HepG2 (cell line): ENCODE data around the gene COL5A1. TPM values are rescaled to one million over a fixed set of nuclear protein-coding genes. Genes with fewer than 3 reads are reported as not detected.

Experiments used
- ATAC-seq: fragments of 200-7000 bp; cut with Tn5 transposase; 3 replicates; pipeline ENCODE4 v1.9.1; 2020; ENCODE audit warnings: mild to moderate bottlenecking, moderate library complexity
- BruUV-seq: library from RNA; stranded (reverse); fragments of 400-500 nt; replicated peaks from 2 replicates; lab custom pipeline; 2021; lab: Mats Ljungman, UMichigan
- CTCF ChIA-PET: fragments of 300-600 bp; formaldehyde crosslinking; extraction: SDS; loops from one replicate; lab custom pipeline; 2021; ENCODE audit warnings: low total read pairs, inconsistent platforms, low intra/inter-chr PET ratio; lab: Yijun Ruan, JAX
- POLR2A ChIA-PET: fragments of 350-600 bp; sonication (Branson Sonifier 250); formaldehyde crosslinking; loops from one replicate; lab custom pipeline; 2020; ENCODE audit warnings: antibody characterized with exemption, inconsistent platforms; lab: Yijun Ruan, JAX
- DNase-seq: peaks from one replicate; pipeline ENCODE4 v3.0.0-alpha.2; 2015; ENCODE audit warnings: low spot score
- FAIRE-seq: peaks from 3 replicates; lab custom pipeline; 2011; peaks lifted over from hg19 to GRCh38; lab: Jason Lieb, UNC
- H2AFZ ChIP-seq: one replicate; pipeline ENCODE4 v1.6.1; 2011; ENCODE audit warnings: low read length, inconsistent platforms
- H3K27ac ChIP-seq: fragments of 300-600 bp; 3 replicates; pipeline ENCODE4 v1.8.0; 2011; ENCODE audit warnings: mixed run types, mild to moderate bottlenecking, mixed read lengths, low read length, inconsistent platforms; ENCODE audit not compliant: insufficient read depth; ENCODE audit errors: extremely low read length
- H3K27me3 ChIP-seq, 2 experiments: fragments of 200-600 bp in 1 of 2; 2 replicates in 1 of 2; 3 replicates in 1 of 2; pipeline versions ENCODE4 v1.6.0 to v1.8.0; 2011; ENCODE audit warnings: low read length in 2 of 2, mild to moderate bottlenecking in 2 of 2, moderate library complexity in 2 of 2, inconsistent platforms in 1 of 2; ENCODE audit not compliant: insufficient read depth in 2 of 2, control insufficient read depth in 1 of 2
- H3K36me3 ChIP-seq, 2 experiments: fragments of 200-600 bp in 1 of 2; replicated peaks in 1 of 2; 2 replicates in 1 of 2; 3 replicates in 1 of 2; pipeline versions ENCODE4 v1.5.1 to v1.8.0; 2011; ENCODE audit warnings: low read length in 2 of 2, inconsistent platforms in 1 of 2; ENCODE audit not compliant: insufficient read depth in 2 of 2, control insufficient read depth in 1 of 2
- H3K4me1 ChIP-seq: 2 replicates; pipeline ENCODE4 v1.5.1; 2012; ENCODE audit warnings: low read length, inconsistent platforms; ENCODE audit not compliant: insufficient read depth
- H3K4me2 ChIP-seq: 2 replicates; pipeline ENCODE4 v1.6.0; 2011; ENCODE audit warnings: low read depth, low read length, inconsistent platforms
- H3K4me3 ChIP-seq, 3 experiments: fragments of 200-600 bp in 1 of 3; sonication (generic), shearing (Covaris generic) in 1 of 3; replicated peaks in 1 of 3; 2 replicates each; pipeline ENCODE4 v1.5.1; 2011 to 2016; ENCODE audit warnings: low read length in 3 of 3, inconsistent platforms in 2 of 3, low read depth in 2 of 3, mild to moderate bottlenecking in 2 of 3, control low read depth in 1 of 3, mixed read lengths in 1 of 3; ENCODE audit not compliant: insufficient read depth in 1 of 3
- H3K79me2 ChIP-seq: one replicate; pipeline ENCODE4 v1.6.1; 2011; ENCODE audit warnings: low read length, inconsistent platforms; ENCODE audit not compliant: insufficient read depth
- H3K9ac ChIP-seq: 2 replicates; pipeline ENCODE4 v1.6.0; 2011; ENCODE audit warnings: mild to moderate bottlenecking, low read depth, low read length, inconsistent platforms; ENCODE audit not compliant: insufficient read depth
- H3K9me3 ChIP-seq: 2 replicates; pipeline ENCODE4 v1.5.1; 2012; ENCODE audit warnings: mild to moderate bottlenecking, low read length
- H4K20me1 ChIP-seq: 2 replicates; pipeline ENCODE4 v1.6.0; 2011; ENCODE audit warnings: inconsistent platforms, mild to moderate bottlenecking, low read length, moderate library complexity; ENCODE audit not compliant: insufficient read depth
- CTCF ChIP-seq: sonication (generic); formaldehyde crosslinking; IDR thresholded peaks from 2 replicates; pipeline ENCODE4 v1.5.0; 2020; ENCODE audit warnings: mild to moderate bottlenecking, missing genetic modification reagents, moderate library complexity
- FOXP4 ChIP-seq: sonication (generic); formaldehyde crosslinking; IDR thresholded peaks from 2 replicates; pipeline ENCODE4 v1.4.0; 2020; ENCODE audit warnings: missing genetic modification reagents
- PRDM10 ChIP-seq: sonication (generic); formaldehyde crosslinking; IDR thresholded peaks from 2 replicates; pipeline ENCODE4 v1.4.0; 2020; ENCODE audit warnings: low read depth, missing genetic modification reagents
- whole genome bisulfite sequencing: methylation state at CpG from one replicate; pipeline ENCODE4 v1.1.6; 2017; ENCODE audit warnings: low lambda C conversion rate; 5-methylcytosine and 5-hydroxymethylcytosine counted together
- in situ Hi-C: cut with HindIII; loops from 2 replicates; pipeline ENCODE4 v1.10.0; 2017; ENCODE audit warnings: low pct_unique_long_range_greater_than_20kb; ENCODE audit not compliant: extremely low pct_ligation_motif_present
- intact Hi-C: fragments of 100-400 bp; cut with micrococcal nuclease; formaldehyde crosslinking; loops from one replicate; pipeline ENCODE4 v1.10.0; 2022; ENCODE audit not compliant: unreplicated experiment
- polyA plus RNA-seq, 8 experiments: library from polyadenylated mRNA; depleted of rRNA in 3 of 8; stranded (reverse) in 7 of 8; unstranded in 1 of 8; fragments of >200 nt; fragmentation: Illumina TruSeq in 4 of 8; extraction: Trizol in 4 of 8; gene quantifications; 2 replicates each; pipeline versions ENCODE4 v1.2.1 to v1.2.3, GENCODE V29; 2011 to 2016; ENCODE audit warnings: low read depth in 4 of 8, missing spikeins in 1 of 8, mixed read lengths in 1 of 8; ENCODE audit not compliant: insufficient read depth in 1 of 8
- total RNA-seq, 5 experiments: library from RNA; depleted of rRNA; stranded (reverse); fragments of >200 nt; fragmentation: Illumina TruSeq; extraction: Trizol; gene quantifications; 2 replicates each; pipeline ENCODE4 v1.2.3, GENCODE V29; 2016; ENCODE audit warnings: low read depth in 1 of 5

Gene COL5A1
- total and polyA plus RNA-seq, 2 of the 13 experiments (the other 11 are each of a cell fraction or from before 2014, with no cell fraction given): not detected

GRCh38 chr9:134742822-134743535 lies 101.4 kb downstream of the COL5A1 start:
- 11% methylated on average over 8 of the region's 22 CpGs for WGBS
- peak; percentile 26; the same call in 1 of the 3 replicates for ATAC-seq
- no peaks in the 10 kb centered on the region for H3K79me2 ChIP-seq
- H3K4me1 ChIP-seq: no peaks in the 10 kb centered on the region
- no TSS peak for BruUV-seq
- ChIA-PET POLR2A (no interaction called here), CTCF (no interaction called here)
- no peak overlapping the region for H3K9ac ChIP-seq
- H3K4me2 ChIP-seq: no peak overlapping the region
- H2AFZ ChIP-seq: no peak overlapping the region
- in situ Hi-C loops: no loop called here
- TF ChIP-seq FOXP4 (CRISPR knock-in tag) (no peak), CTCF (CRISPR knock-in tag) (peak; percentile 45), PRDM10 (CRISPR knock-in tag) (no peak)
- no peak overlapping the region for H3K4me3 ChIP-seq
- H3K36me3 ChIP-seq: no peaks in the 10 kb centered on the region
- no peak overlapping the region for H3K27ac ChIP-seq
- no peak for FAIRE-seq
- peaks cover 8% of the 10 kb centered on the region; the same call in 1 of the 2 replicates for H3K9me3 ChIP-seq
- DNase-seq: no peak
- H3K27me3 ChIP-seq: peaks cover 7 to 46% of the 10 kb centered on the region in 2 experiments
- H4K20me1 ChIP-seq: 0 out of 2 replicates have a peak, but pooled peaks cover 3% of the 10 kb centered on the region
- intact Hi-C loops: no loop called here
